ENCODE measurements around the gene TSGA10. TPM values are rescaled to one million over a fixed set of nuclear protein-coding genes. Genes with fewer than 3 reads are reported as not detected.

The TSGA10 gene
- total and polyA plus RNA-seq, 2 donors (not counting 3 experiments of a cell fraction or from before 2014, with no cell fraction given), result 0.12 to 2.7 TPM

GRCh38 chr2:99104006-99104405 is 50.7 kb downstream of the TSGA10 start:
- Histone ChIP-seq H2AFZ (ENCODE audit: low read depth, low read length) (no peak overlapping the region), H3K9me1 (replicated peaks; ENCODE audit: control insufficient read depth, extremely low read depth, insufficient read depth, low read length) (no peaks in the 10 kb centered on the region), H3K4me3 (replicated peaks in 1 of 3; ENCODE audit: insufficient read depth in 1 of 3, low read depth in 1 of 3, low read length in 3 of 3) (no peak overlapping the region), H3K27me3 (ENCODE audit: control insufficient read depth in 2 of 2, insufficient read depth in 2 of 2, low read length in 2 of 2) (no peaks in the 10 kb centered on the region), H3K9ac (replicated peaks; ENCODE audit: extremely low read depth, insufficient read depth, low read length) (no peak overlapping the region), H3K36me3 (ENCODE audit: control insufficient read depth in 2 of 2, extremely low read depth in 1 of 2, insufficient read depth in 2 of 2, low read length in 2 of 2) (no peaks in the 10 kb centered on the region), H3K79me2 (ENCODE audit: control insufficient read depth, insufficient read depth, low read length) (no peaks in the 10 kb centered on the region), H3K4me1 (ENCODE audit: control insufficient read depth, extremely low read depth, insufficient read depth, low read length) (no peaks in the 10 kb centered on the region), H3K4me2 (ENCODE audit: insufficient read depth, low read length) (no peak overlapping the region), H3K9me3 (replicated peaks; ENCODE audit: control insufficient read depth, insufficient read depth, low read length) (no peaks in the 10 kb centered on the region), H3K27ac (ENCODE audit: insufficient read depth, low read depth, low read length) (no peak overlapping the region), H4K20me1 (replicated peaks; ENCODE audit: control insufficient read depth, extremely low read depth, insufficient read depth, low read length) (no peaks in the 10 kb centered on the region)
- no peak for DNase-seq (ENCODE audit: low read depth, low spot score)
- no peak for FAIRE-seq
- TF ChIP-seq MAX (IDR thresholded peaks at IDR 0.05; ENCODE audit: insufficient read depth, insufficient read length) (no peak), GATA2 (IDR thresholded peaks at IDR 0.05; ENCODE audit: insufficient read depth, insufficient read length, low read depth, low read length) (no peak), POLR2A (IDR thresholded peaks at IDR 0.05; ENCODE audit: low read depth, low read length) (no peak), POLR2AphosphoS5 (IDR thresholded peaks at IDR 0.05; ENCODE audit: insufficient read depth, low read depth, low read length) (no peak), CTCF (IDR thresholded peaks at IDR 0.05; ENCODE audit: extremely low read depth in 1 of 2, insufficient read depth in 1 of 2, low read depth in 1 of 2, low read length in 2 of 2) (no peak), JUN (IDR thresholded peaks at IDR 0.05; ENCODE audit: borderline replicate concordance, insufficient read depth, insufficient read length, low read depth) (no peak), EZH2 (IDR thresholded peaks at IDR 0.05; ENCODE audit: borderline replicate concordance, low read depth, low read length, severe bottlenecking) (no peak), FOS (IDR thresholded peaks at IDR 0.05; ENCODE audit: borderline replicate concordance, insufficient read depth, low read length) (no peak), MYC (IDR thresholded peaks at IDR 0.05; ENCODE audit: low read depth, low read length) (no peak)
- ChIA-PET POLR2A (no interaction called here), CTCF (no interaction called here)
- BruUV-seq (replicated peaks), result no TSS peak
- dilution Hi-C loops (cut with MboI; ENCODE audit: extremely low pct_ligation_motif_present, low sequenced_read_pairs) (no loop called here), intact Hi-C loops (cut with micrococcal nuclease) (no loop called here)

Measured in endothelial cell of umbilical vein (primary cell).